NCI-H446 (cell line): ENCODE measurements around the gene ZNF609.

Source experiments
- DNase-seq, 2 experiments: peaks; one replicate each; lab custom pipeline; 2025; lab: John Stamatoyannopoulos, UW

The ZNF609 gene

GRCh38 chr15:64653757-64654156, 193.4 kb downstream of the ZNF609 start:
- DNase-seq: peak in 1 of 2 experiments; percentile 2

GRCh38 chr15:64656508-64656907, 196.1 kb downstream of the ZNF609 start:
- DNase-seq: no peak

- no peak for DNase-seq
These were observed 204.8 kb downstream of the ZNF609 start for GRCh38 chr15:64665179-64665578.

- DNase-seq: no peak
These were observed 207.4 kb downstream of the ZNF609 start for GRCh38 chr15:64667736-64668161.

GRCh38 chr15:64673866-64674265, 213.5 kb downstream of the ZNF609 start:
- no peak for DNase-seq

GRCh38 chr15:64678126-64678819, 217.9 kb downstream of the ZNF609 start:
- no peak for DNase-seq

GRCh38 chr15:64680097-64680496, 219.7 kb downstream of the ZNF609 start:
- DNase-seq: no peak

GRCh38 chr15:64681424-64682024, 221.1 kb downstream of the ZNF609 start:
- DNase-seq: peak in 1 of 2 experiments; percentile 39

GRCh38 chr15:64682255-64682654, 221.9 kb downstream of the ZNF609 start:
- DNase-seq: no peak

GRCh38 chr15:64683378-64683777, 223.0 kb downstream of the ZNF609 start:
- DNase-seq: no peak

GRCh38 chr15:64685230-64685888, 225.0 kb downstream of the ZNF609 start:
- no peak for DNase-seq

GRCh38 chr15:64686130-64686735, 225.9 kb downstream of the ZNF609 start:
- DNase-seq: peak in 1 of 2 experiments; percentile 56

- no peak for DNase-seq
These were observed 226.8 kb downstream of the ZNF609 start for GRCh38 chr15:64687172-64687571.

- DNase-seq: no peak
These were observed 227.3 kb downstream of the ZNF609 start for GRCh38 chr15:64687688-64688087.

GRCh38 chr15:64688770-64689169, 228.4 kb downstream of the ZNF609 start:
- no peak for DNase-seq

- DNase-seq: no peak
These were observed 229.6 kb downstream of the ZNF609 start for GRCh38 chr15:64690008-64690407.

- no peak for DNase-seq
These were observed 230.4 kb downstream of the ZNF609 start for GRCh38 chr15:64690578-64691296.

GRCh38 chr15:64691896-64692565, 231.7 kb downstream of the ZNF609 start:
- DNase-seq: no peak

- DNase-seq: no peak
These were observed 232.8 kb downstream of the ZNF609 start for GRCh38 chr15:64693134-64693533.

- no peak for DNase-seq
These were observed 234.4 kb downstream of the ZNF609 start for GRCh38 chr15:64694816-64695215.

- no peak for DNase-seq
These were observed 235.2 kb downstream of the ZNF609 start for GRCh38 chr15:64695561-64695992.
